Spleen (tissue), 11 donors: ENCODE data around the gene TMEM163. TPM values are rescaled to one million over a fixed set of nuclear protein-coding genes. Genes with fewer than 3 reads are reported as not detected.

Source experiments
- DNase-seq: peaks from one replicate; pipeline ENCODE4 v3.0.0-alpha.2; 2020
- H3K27ac ChIP-seq, 8 donors: fragments of 200-600 bp; sonication (generic) in 7 of 8; 1 replicate in 4 of 8; 2 replicates in 4 of 8; pipeline versions ENCODE4 v1.5.0 to v1.8.0; 2016 to 2021; ENCODE audit warnings: inconsistent platforms in 4 of 8, mild to moderate bottlenecking in 4 of 8, moderate library complexity in 1 of 8
- H3K27me3 ChIP-seq, 7 donors: fragments of 200-600 bp; sonication (generic) in 6 of 7; replicated peaks in 1 of 7; 1 replicate in 4 of 7; 2 replicates in 3 of 7; pipeline versions ENCODE4 v1.5.0 to v1.8.0; 2016 to 2021; ENCODE audit warnings: inconsistent platforms in 3 of 7, mild to moderate bottlenecking in 1 of 7
- H3K36me3 ChIP-seq, 6 donors: fragments of 200-600 bp; sonication (generic) in 5 of 6; 1 replicate in 4 of 6; 2 replicates in 2 of 6; pipeline versions ENCODE4 v1.5.0 to v1.8.0; 2016 to 2021; ENCODE audit warnings: inconsistent platforms in 2 of 6
- H3K4me1 ChIP-seq, 6 donors: fragments of 200-600 bp; sonication (generic) in 5 of 6; 1 replicate in 3 of 6; 2 replicates in 3 of 6; pipeline versions ENCODE4 v1.5.0 to v1.8.0; 2016 to 2021; ENCODE audit warnings: inconsistent platforms in 3 of 6
- H3K4me3 ChIP-seq, 8 donors: fragments of 200-600 bp; sonication (generic) in 7 of 8; 1 replicate in 4 of 8; 2 replicates in 4 of 8; pipeline versions ENCODE4 v1.5.0 to v1.8.0; 2016 to 2021; ENCODE audit warnings: inconsistent platforms in 4 of 8, mild to moderate bottlenecking in 4 of 8, moderate library complexity in 2 of 8
- H3K9me3 ChIP-seq, 8 donors: fragments of 200-600 bp; sonication (generic) in 7 of 8; 1 replicate in 4 of 8; 2 replicates in 4 of 8; pipeline versions ENCODE4 v1.5.0 to v1.8.0; 2016 to 2021; ENCODE audit warnings: inconsistent platforms in 4 of 8
- POLR2A ChIP-seq, 3 donors: fragments of 450-650 bp; IDR thresholded peaks; one replicate each; pipeline ENCODE4 v1.5.1; 2017; ENCODE audit warnings: antibody characterized with exemption in 3 of 3, mild to moderate bottlenecking in 1 of 3
- POLR2AphosphoS5 ChIP-seq, 3 donors: sonication (generic); formaldehyde crosslinking; IDR thresholded peaks; one replicate each; pipeline ENCODE4 v1.5.1; 2017; ENCODE audit warnings: antibody characterized with exemption in 3 of 3
- WGBS, 5 donors: extraction: QIAGEN DNeasy Blood & Tissue Kit in 3 of 5; methylation state at CpG; one replicate each; pipeline versions ENCODE4 v1.1.5 to v1.1.7; 2013 to 2018; 5-methylcytosine and 5-hydroxymethylcytosine counted together
- intact Hi-C: fragments of 100-400 bp; cut with DNase I; formaldehyde crosslinking; loops from one replicate; pipeline ENCODE4 v1.15.0; 2023; ENCODE audit warnings: low total_unique reads
- polyA plus RNA-seq, 3 donors: library from polyadenylated mRNA; stranded (reverse); fragments of 200-250 nt; gene quantifications; one replicate each; pipeline ENCODE4 v1.2.1, GENCODE V29; 2013
- total RNA-seq, 7 donors: library from RNA; depleted of rRNA in 3 of 7; stranded (reverse); fragments of >200 nt in 3 of 7; fragmentation: NEBNext Ultra II Directional in 4 of 7; extraction: Animal tissue kit (Norgen Biotek cat#: 25700) in 4 of 7; gene quantifications; one replicate each; pipeline versions ENCODE4 v1.1.0 to v1.2.1, GENCODE V29; 2016 to 2021
- TF ChIP-seq, protein P1 (sequence below), 11 experiments: fragments of 200-600 bp in 7 of 11; fragments of 450-650 bp in 4 of 11; sonication (generic) in 4 of 11; IDR thresholded peaks in 8 of 11; conservative IDR thresholded peaks in 3 of 11; 1 replicate in 7 of 11; 2 replicates in 4 of 11; pipeline versions ENCODE4 v1.4.0 to v1.8.0; 2016 to 2021; ENCODE audit warnings: antibody characterized with exemption in 11 of 11, inconsistent platforms in 4 of 11, mild to moderate bottlenecking in 1 of 11
- donor health status: healthy with polysubstance abuse.
- donor health status: DM: no; HTN: no; CAD: no; lungs with moderate emphysema.
- donor health status: DM: no; HTN: no; CAD: no.
- donor health status: Bipolar disorder and iron deficiency.
- donor health status: healthy.
- donor health status: DM: no; HTN: no; CAD: no.
- donor health status: DM: yes; HTN: yes; CAD: no.

Gene TMEM163
- total and polyA plus RNA-seq, 10 donors, result 2.4 to 12.5 (median 3.7) TPM

DNA sequence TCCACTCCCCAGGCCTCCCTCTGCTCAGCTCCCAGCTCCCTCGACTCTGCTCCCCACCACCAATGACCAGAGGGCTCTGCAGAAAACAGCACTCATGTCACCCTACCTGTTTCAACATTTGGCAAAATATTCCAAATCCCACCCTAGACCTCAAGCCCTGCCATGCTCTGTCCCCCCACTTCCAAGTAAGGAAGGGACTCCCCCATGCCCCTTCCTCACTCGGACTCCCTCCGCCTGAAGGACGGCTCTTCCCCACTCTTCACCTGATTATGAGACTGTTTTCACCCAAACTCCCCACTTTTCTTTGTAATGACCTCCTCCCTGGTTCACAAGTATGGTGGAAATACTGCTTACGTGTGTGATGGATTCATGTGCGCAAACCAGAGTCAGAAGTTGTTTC is 256.5 kb downstream of the TMEM163 start:
- TF ChIP-seq POLR2AphosphoS5 (IDR thresholded peaks at IDR 0.05) (no peak), POLR2A (IDR thresholded peaks at IDR 0.05) (no peak)
- TF ChIP-seq, protein P1, sequence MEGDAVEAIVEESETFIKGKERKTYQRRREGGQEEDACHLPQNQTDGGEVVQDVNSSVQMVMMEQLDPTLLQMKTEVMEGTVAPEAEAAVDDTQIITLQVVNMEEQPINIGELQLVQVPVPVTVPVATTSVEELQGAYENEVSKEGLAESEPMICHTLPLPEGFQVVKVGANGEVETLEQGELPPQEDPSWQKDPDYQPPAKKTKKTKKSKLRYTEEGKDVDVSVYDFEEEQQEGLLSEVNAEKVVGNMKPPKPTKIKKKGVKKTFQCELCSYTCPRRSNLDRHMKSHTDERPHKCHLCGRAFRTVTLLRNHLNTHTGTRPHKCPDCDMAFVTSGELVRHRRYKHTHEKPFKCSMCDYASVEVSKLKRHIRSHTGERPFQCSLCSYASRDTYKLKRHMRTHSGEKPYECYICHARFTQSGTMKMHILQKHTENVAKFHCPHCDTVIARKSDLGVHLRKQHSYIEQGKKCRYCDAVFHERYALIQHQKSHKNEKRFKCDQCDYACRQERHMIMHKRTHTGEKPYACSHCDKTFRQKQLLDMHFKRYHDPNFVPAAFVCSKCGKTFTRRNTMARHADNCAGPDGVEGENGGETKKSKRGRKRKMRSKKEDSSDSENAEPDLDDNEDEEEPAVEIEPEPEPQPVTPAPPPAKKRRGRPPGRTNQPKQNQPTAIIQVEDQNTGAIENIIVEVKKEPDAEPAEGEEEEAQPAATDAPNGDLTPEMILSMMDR (IDR thresholded peaks at IDR 0.05 in 8 of 11, conservative IDR thresholded peaks at IDR 0.05 in 3 of 11), result no peak
- intact Hi-C loops, result no loop called here
- Histone ChIP-seq H3K36me3 (no peaks in the 10 kb centered on the region), H3K27ac (no peak overlapping the region), H3K4me1 (peaks cover 0 to 10% (median 0%) of the 10 kb centered on the region in 6 donors), H3K4me3 (no peak overlapping the region), H3K9me3 (no peaks in the 10 kb centered on the region), H3K27me3 (no peaks in the 10 kb centered on the region)
- 91 to 96% (median 93%) methylated on average over 6 of the region's 6 CpGs for WGBS, 5 donors
- no peak for DNase-seq

DNA sequence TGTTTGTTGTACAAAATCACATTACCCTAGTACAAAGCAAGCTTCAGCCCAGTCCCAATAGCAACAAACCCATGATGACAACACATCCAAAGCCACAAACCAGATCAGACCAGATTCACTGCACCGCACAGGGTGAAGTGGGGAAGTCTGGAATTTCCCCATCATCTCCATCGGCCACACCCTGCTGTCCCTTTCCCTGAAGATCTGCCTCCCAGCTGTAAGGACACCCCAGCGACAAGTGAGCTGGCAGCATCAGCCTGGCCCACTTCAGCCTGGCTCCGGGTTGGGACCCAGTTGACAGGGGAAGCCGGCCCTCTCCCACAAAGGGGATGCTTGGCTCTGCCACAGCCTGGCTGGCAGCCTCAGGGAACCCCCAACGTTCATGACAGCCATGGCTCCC is 257.3 kb downstream of the TMEM163 start:
- no peak overlapping the region for H3K27ac ChIP-seq
- no peaks in the 10 kb centered on the region for H3K27me3 ChIP-seq
- WGBS, 5 donors, result 58 to 83% (median 62%) methylated on average over 6 of the region's 6 CpGs
- peaks cover 0 to 7% (median 0%) of the 10 kb centered on the region in 6 donors for H3K36me3 ChIP-seq
- intact Hi-C loops, result no loop called here
- peaks cover 0 to 10% (median 0%) of the 10 kb centered on the region in 6 donors for H3K4me1 ChIP-seq
- H3K9me3 ChIP-seq, result no peaks in the 10 kb centered on the region
- H3K4me3 ChIP-seq, result no peak overlapping the region
- TF ChIP-seq POLR2AphosphoS5 (IDR thresholded peaks at IDR 0.05), result peak in 1 of 3 donors; percentile 15
- TF ChIP-seq POLR2A (IDR thresholded peaks at IDR 0.05), result no peak
- TF ChIP-seq, protein P1 (IDR thresholded peaks at IDR 0.05 in 8 of 11, conservative IDR thresholded peaks at IDR 0.05 in 3 of 11), result no peak
- no peak for DNase-seq

DNA sequence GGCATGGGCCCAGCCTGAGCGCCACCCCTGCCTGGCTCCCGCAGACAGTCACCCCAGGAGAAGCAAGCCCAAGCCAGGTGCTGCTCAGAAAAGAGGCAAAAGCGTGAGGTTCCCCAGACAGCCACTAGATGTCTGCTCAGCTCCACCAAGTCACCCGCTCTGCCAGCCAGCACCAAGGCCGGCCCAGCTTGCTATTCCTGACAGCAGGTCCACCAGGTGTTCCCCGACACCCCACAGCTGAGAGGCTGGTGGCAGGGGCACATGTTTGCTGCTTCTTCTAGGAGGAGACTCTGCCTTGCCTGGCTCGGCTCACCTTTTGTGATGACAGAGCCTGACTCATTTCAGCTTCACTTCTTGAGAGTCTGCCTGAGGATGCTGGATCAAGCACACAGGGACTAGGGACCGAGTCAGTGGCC is 258.2 kb downstream of the TMEM163 start:
- intact Hi-C loops, result no loop called here
- peaks cover 0 to 15% (median 0%) of the 10 kb centered on the region in 6 donors for H3K36me3 ChIP-seq
- peak; percentile 83 for DNase-seq
- H3K9me3 ChIP-seq, result no peaks in the 10 kb centered on the region
- H3K27ac ChIP-seq, result peak overlapping the region in 1 of 8 donors; percentile 14
- H3K4me3 ChIP-seq, result no peak overlapping the region
- no peaks in the 10 kb centered on the region for H3K27me3 ChIP-seq
- 58 to 84% (median 77%) methylated on average over 5 to 8 of the region's 8 CpGs for WGBS, 5 donors
- H3K4me1 ChIP-seq, result peaks cover 0 to 10% (median 0%) of the 10 kb centered on the region in 6 donors
- no peak for TF ChIP-seq POLR2A (IDR thresholded peaks at IDR 0.05)
- TF ChIP-seq, protein P1 (IDR thresholded peaks at IDR 0.05 in 8 of 11, conservative IDR thresholded peaks at IDR 0.05 in 3 of 11), result peak in 8 of 11 experiments; percentile 12 to 47 (median 39)

DNA sequence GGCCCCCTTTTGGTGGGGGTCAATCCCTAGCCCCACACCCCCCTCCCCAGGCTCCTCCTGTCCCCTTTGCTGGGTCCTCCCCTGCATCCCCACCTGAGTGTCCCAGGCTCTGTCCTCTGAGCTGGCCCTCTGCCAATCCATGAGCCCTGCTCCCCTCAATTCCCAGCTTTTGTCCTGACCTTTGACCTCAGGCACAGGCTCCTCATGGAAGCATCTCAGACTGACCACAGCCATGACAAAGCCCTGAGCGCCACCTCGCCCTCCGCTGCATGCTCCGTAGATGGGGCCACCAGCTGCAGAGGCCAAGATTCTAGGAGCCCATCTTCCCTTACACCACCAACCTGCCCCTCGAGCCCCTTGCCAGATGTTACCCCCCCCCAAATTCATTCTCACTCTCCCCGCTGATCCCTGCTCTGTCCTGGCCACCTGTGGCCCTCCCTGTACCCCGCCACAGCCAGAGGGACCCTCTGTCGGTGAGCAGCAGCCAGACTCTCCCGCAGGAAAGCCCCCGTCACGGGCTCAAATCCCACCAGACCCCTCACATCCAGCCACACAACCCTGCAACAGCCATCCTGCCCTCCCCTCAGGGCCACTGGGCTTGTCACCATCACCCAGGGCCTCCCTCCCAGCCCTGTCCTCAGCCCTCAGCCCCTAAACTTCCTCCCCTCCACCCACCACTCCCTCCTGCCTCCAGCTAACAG is 258.9 kb downstream of the TMEM163 start:
- no peaks in the 10 kb centered on the region for H3K9me3 ChIP-seq
- intact Hi-C loops, result loop anchor here (10.0 kb wide), 1 partner anchor 345 kb away; no protein-coding TSS in a partner anchor
- no peak for DNase-seq
- H3K36me3 ChIP-seq, result peaks cover 0 to 22% (median 1%) of the 10 kb centered on the region in 6 donors
- TF ChIP-seq POLR2A (IDR thresholded peaks at IDR 0.05), result no peak
- TF ChIP-seq, protein P1 (IDR thresholded peaks at IDR 0.05 in 8 of 11, conservative IDR thresholded peaks at IDR 0.05 in 3 of 11), result no peak
- TF ChIP-seq POLR2AphosphoS5 (IDR thresholded peaks at IDR 0.05), result no peak
- no peak overlapping the region for H3K4me3 ChIP-seq
- H3K4me1 ChIP-seq, result peaks cover 0 to 10% (median 0%) of the 10 kb centered on the region in 6 donors
- WGBS, 5 donors, result 93 to 97% (median 94%) methylated on average over 11 of the region's 11 CpGs
- H3K27ac ChIP-seq, result no peak overlapping the region
- no peaks in the 10 kb centered on the region for H3K27me3 ChIP-seq
